Measurements from ENCODE around the gene OLFM4. TPM values are rescaled to one million over a fixed set of nuclear protein-coding genes. Genes with fewer than 3 reads are reported as not detected.

Gene OLFM4
- total RNA-seq, 2 donors from 2014 or later = 0.37 TPM; not detected in 1

DNA sequence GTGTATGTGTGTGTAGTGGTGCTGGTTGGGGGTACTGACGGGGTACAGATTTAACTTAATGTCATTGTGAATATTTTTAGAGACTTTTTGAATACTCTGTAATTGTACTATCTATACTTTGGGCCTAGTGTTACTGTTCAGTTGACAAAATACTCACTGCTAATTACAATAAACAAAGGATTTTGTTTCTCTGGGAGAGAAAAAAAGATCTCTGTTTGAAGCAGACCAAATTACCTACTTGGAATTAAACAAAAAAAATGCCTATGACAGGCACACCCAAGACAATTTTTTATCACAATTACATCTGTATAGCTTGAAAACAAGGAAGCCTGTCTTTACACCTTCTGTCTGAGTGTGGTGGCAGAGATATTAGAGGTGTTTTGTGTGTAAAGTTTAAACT, 45.1 kb downstream of the OLFM4 start:
- TF ChIP-seq, protein P1, sequence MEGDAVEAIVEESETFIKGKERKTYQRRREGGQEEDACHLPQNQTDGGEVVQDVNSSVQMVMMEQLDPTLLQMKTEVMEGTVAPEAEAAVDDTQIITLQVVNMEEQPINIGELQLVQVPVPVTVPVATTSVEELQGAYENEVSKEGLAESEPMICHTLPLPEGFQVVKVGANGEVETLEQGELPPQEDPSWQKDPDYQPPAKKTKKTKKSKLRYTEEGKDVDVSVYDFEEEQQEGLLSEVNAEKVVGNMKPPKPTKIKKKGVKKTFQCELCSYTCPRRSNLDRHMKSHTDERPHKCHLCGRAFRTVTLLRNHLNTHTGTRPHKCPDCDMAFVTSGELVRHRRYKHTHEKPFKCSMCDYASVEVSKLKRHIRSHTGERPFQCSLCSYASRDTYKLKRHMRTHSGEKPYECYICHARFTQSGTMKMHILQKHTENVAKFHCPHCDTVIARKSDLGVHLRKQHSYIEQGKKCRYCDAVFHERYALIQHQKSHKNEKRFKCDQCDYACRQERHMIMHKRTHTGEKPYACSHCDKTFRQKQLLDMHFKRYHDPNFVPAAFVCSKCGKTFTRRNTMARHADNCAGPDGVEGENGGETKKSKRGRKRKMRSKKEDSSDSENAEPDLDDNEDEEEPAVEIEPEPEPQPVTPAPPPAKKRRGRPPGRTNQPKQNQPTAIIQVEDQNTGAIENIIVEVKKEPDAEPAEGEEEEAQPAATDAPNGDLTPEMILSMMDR (IDR thresholded peaks at IDR 0.05) = no peak
- DNase-seq (ENCODE audit: low spot score) = no peak
- no peaks in the 10 kb centered on the region for H3K9me3 ChIP-seq
- no peaks in the 10 kb centered on the region for H3K27me3 ChIP-seq
- no peaks in the 10 kb centered on the region for H3K36me3 ChIP-seq
- no peak overlapping the region for H3K4me3 ChIP-seq
- no peaks in the 10 kb centered on the region for H3K4me1 ChIP-seq
- no peak overlapping the region for H3K27ac ChIP-seq

DNA sequence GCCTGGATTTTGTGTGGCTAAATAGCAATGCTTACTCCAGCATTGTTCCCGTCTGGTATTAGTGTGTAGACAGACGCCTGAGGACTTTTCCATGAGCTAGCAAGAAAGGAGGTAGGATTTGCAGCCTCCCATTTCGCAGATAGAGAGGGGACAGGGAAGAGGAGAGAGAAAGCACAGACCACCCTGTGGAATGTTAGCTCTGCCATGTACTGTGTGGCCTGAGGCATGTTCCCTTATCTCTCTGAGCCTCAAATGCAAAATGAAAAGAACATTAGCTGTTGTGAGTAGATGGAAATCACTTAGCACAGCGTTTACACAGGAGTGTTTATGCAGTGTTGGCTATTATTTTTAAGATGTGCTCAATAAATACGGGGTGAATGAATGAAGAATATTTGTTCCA, 45.5 kb downstream of the OLFM4 start:
- H3K9me3 ChIP-seq = no peaks in the 10 kb centered on the region
- TF ChIP-seq, protein P1 (IDR thresholded peaks at IDR 0.05) = no peak

DNA sequence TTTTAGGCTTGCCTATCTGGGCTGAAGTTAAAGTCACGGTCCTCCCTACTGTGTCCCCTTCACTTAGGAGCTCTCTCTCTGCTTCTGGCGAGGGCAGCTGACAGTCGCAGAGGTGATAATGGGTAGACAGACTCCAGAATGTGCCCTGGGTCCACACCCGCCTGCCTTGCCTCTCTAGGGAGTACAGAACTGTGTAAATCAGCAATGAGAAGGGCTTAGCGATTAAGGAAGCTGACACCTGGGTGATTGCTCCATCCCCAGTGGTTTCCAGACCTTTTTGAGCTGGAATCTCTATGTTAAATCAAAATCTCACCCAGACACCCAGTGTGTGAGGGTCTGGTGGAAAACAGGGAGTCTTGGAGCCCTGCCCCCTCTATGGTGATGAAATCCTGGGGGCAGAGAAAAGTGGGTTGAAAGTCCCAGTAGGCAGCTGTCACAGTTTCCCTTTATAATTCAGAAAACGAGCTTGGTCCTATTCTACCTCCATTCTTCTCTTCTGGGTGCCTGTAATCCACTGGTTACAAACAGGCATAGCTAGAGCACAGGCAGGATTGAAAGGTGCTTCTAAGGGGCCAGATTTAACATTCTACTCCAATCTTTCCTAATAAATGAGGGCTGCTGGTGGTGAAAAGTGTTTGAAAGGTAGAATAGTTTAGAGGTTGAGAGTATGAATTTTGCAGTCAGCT, 46.9 kb downstream of the OLFM4 start:
- no peak overlapping the region for H3K4me3 ChIP-seq
- no peaks in the 10 kb centered on the region for H3K27me3 ChIP-seq
- no peak for DNase-seq (ENCODE audit: low spot score)
- no peak overlapping the region for H3K27ac ChIP-seq
- no peaks in the 10 kb centered on the region for H3K36me3 ChIP-seq
- no peaks in the 10 kb centered on the region for H3K9me3 ChIP-seq
- TF ChIP-seq, protein P1 (IDR thresholded peaks at IDR 0.05) = no peak
- H3K4me1 ChIP-seq = no peaks in the 10 kb centered on the region

More for the DNA sequence above, 45.5 kb downstream of the OLFM4 start:
- no peaks in the 10 kb centered on the region for H3K4me1 ChIP-seq
- no peaks in the 10 kb centered on the region for H3K36me3 ChIP-seq
- no peak for DNase-seq (ENCODE audit: low spot score)
- no peaks in the 10 kb centered on the region for H3K27me3 ChIP-seq
- H3K27ac ChIP-seq = no peak overlapping the region
- no peak overlapping the region for H3K4me3 ChIP-seq

DNA sequence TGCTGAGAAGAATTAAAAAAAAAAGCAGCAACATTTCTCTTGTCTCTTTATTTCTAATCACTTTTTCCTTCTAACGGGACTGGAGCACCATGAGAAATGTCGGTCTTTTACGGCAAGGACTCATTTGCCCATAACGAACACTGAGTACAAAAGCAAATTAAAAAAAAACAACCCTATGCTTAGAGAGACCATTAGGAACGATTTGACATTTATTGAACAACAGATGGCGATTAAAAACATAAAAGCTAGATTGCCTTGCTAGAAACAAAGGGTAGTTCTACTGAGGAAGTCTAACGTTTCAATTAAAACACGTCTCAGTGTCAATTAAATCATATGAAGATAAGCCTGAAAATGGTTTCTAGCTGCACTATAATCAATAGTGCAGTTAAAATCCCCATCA, 51.1 kb downstream of the OLFM4 start:
- H3K4me3 ChIP-seq = no peak overlapping the region
- H3K27me3 ChIP-seq = no peaks in the 10 kb centered on the region
- H3K36me3 ChIP-seq = no peaks in the 10 kb centered on the region
- H3K9me3 ChIP-seq = no peaks in the 10 kb centered on the region
- DNase-seq (ENCODE audit: low spot score) = no peak
- no peak overlapping the region for H3K27ac ChIP-seq
- TF ChIP-seq, protein P1 (IDR thresholded peaks at IDR 0.05) = no peak
- no peaks in the 10 kb centered on the region for H3K4me1 ChIP-seq

DNA sequence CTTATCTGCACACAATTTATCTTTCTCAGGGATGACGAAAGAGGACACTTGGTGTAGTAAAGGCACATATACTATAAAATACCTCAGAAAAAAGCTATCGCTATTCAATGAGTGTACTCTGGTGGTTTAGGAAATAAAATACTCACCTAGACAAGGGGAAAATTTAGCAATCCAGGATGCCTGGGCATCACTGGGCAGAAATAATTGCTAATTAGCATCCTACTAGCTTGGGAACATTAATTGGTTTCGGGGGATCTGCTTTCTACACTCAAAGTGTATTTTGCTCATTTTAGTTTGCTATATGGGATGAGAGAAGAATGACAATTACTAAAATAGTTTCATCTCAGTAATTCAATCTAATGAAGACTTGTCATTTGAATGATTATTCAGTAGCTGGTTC, 60.3 kb downstream of the OLFM4 start:
- Histone ChIP-seq H3K27ac (no peak overlapping the region), H3K4me3 (no peak overlapping the region), H3K27me3 (no peaks in the 10 kb centered on the region), H3K4me1 (peaks cover 0 to 7% of the 10 kb centered on the region in 2 donors), H3K9me3 (no peaks in the 10 kb centered on the region), H3K36me3 (no peaks in the 10 kb centered on the region)
- TF ChIP-seq, protein P1 (IDR thresholded peaks at IDR 0.05) = no peak
- DNase-seq (ENCODE audit: low spot score) = no peak

DNA sequence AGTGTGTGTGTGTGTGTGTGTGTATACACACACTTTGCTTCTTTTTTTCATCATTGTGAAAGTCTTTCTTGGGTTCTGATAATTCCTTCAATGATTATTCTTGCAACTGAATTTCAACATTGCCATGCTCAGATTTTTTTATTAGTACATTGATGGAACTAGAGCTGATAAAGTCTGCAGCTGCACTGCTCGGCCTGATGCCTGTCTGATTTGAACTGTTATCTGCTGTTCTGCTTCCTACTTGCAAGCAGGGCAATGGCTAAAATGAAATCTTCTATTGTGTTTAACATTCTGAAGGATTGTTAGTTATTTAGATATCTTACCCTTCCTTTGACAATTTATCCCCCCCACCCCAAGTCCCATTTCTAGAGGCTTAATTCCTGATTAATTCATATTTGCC, 61.3 kb downstream of the OLFM4 start:
- no peak for DNase-seq (ENCODE audit: low spot score)
- no peak overlapping the region for H3K27ac ChIP-seq
- no peaks in the 10 kb centered on the region for H3K9me3 ChIP-seq
- TF ChIP-seq, protein P1 (IDR thresholded peaks at IDR 0.05) = no peak
- H3K4me3 ChIP-seq = no peak overlapping the region
- no peaks in the 10 kb centered on the region for H3K27me3 ChIP-seq
- no peaks in the 10 kb centered on the region for H3K36me3 ChIP-seq
- peaks cover 0 to 7% of the 10 kb centered on the region in 2 donors for H3K4me1 ChIP-seq

Measured in right atrium auricular region (tissue), 2 donors.